Caco-2 (cell line): ENCODE results near the gene ING3. TPM values are rescaled to one million over a fixed set of nuclear protein-coding genes. Genes with fewer than 3 reads are reported as not detected.

Experiments
- BruUV-seq: library from RNA; stranded (reverse); fragments of 400-500 nt; replicated peaks from 2 replicates; lab custom pipeline; 2021; lab: Mats Ljungman, UMichigan
- CTCF ChIA-PET: fragments of 300-600 bp; sonication (Branson Sonifier 250); formaldehyde crosslinking; loops from one replicate; lab custom pipeline; 2022; ENCODE audit warnings: antibody characterized with exemption; lab: Charles Lee
- POLR2A ChIA-PET: fragments of 300-600 bp; sonication (Branson Sonifier 250); formaldehyde crosslinking; loops from one replicate; lab custom pipeline; 2022; ENCODE audit warnings: antibody characterized with exemption; lab: Charles Lee
- DNase-seq, 2 experiments: peaks; one replicate each; pipeline versions ENCODE4 v3.0.0 to v3.0.0-alpha.2; 2020 to 2022
- H3K27me3 ChIP-seq: replicated peaks from 2 replicates; pipeline ENCODE4 v1.6.0; 2011; ENCODE audit warnings: low read length; ENCODE audit not compliant: control insufficient read depth, insufficient read depth
- H3K36me3 ChIP-seq: 2 replicates; pipeline ENCODE4 v1.5.1; 2011; ENCODE audit warnings: low read length; ENCODE audit not compliant: control insufficient read depth, insufficient read depth
- H3K4me1 ChIP-seq: fragments of 250-450 bp; sonication (Bioruptor Pico); 2 replicates; pipeline ENCODE4 v1.5.1; 2020; ENCODE audit warnings: mild to moderate bottlenecking
- H3K4me3 ChIP-seq: 2 replicates; pipeline ENCODE4 v1.5.1; 2011; ENCODE audit warnings: low read depth, mild to moderate bottlenecking, control low read depth, low read length
- H3K9me3 ChIP-seq: fragments of 250-450 bp; sonication (Bioruptor Pico); 2 replicates; pipeline ENCODE4 v1.5.1; 2020; ENCODE audit warnings: mild to moderate bottlenecking, moderate library complexity
- H3K27ac Mint-ChIP-seq: one replicate; pipeline ENCODE4 v1.8.0; 2022; ENCODE audit warnings: mixed read lengths; ENCODE audit not compliant: unreplicated experiment
- H3K27me3 Mint-ChIP-seq: one replicate; pipeline ENCODE4 v1.8.0; 2022; ENCODE audit warnings: mixed read lengths; ENCODE audit not compliant: insufficient read depth, unreplicated experiment
- H3K36me3 Mint-ChIP-seq: one replicate; pipeline ENCODE4 v1.8.0; 2022; ENCODE audit warnings: mild to moderate bottlenecking, mixed read lengths; ENCODE audit not compliant: insufficient read depth, unreplicated experiment
- H3K4me1 Mint-ChIP-seq: one replicate; pipeline ENCODE4 v1.8.0; 2022; ENCODE audit warnings: low read depth, mixed read lengths; ENCODE audit not compliant: unreplicated experiment
- H3K4me3 Mint-ChIP-seq: one replicate; pipeline ENCODE4 v1.8.0; 2022; ENCODE audit warnings: mild to moderate bottlenecking, moderate library complexity, mixed read lengths; ENCODE audit not compliant: unreplicated experiment
- H3K9me3 Mint-ChIP-seq: one replicate; pipeline ENCODE4 v1.8.0; 2022; ENCODE audit warnings: mixed read lengths; ENCODE audit not compliant: unreplicated experiment
- intact Hi-C: fragments of 100-400 bp; cut with micrococcal nuclease; formaldehyde crosslinking; loops from one replicate; pipeline ENCODE4 v1.10.0; 2022; ENCODE audit not compliant: unreplicated experiment
- total RNA-seq: library from RNA; stranded (reverse); gene quantifications from 2 replicates; pipeline ENCODE4 v1.2.3, GENCODE V29; 2022
- TF ChIP-seq, protein P1 (sequence below), 2 experiments: fragments of 200-600 bp in 1 of 2; IDR thresholded peaks; 1 replicate in 1 of 2; 2 replicates in 1 of 2; pipeline versions ENCODE4 v1.5.1 to v1.8.0; 2011 to 2022; ENCODE audit warnings: antibody characterized with exemption in 1 of 2, control low read depth in 1 of 2, inconsistent platforms in 1 of 2, low read depth in 1 of 2, low read length in 1 of 2, mild to moderate bottlenecking in 1 of 2, moderate library complexity in 1 of 2; ENCODE audit not compliant: insufficient read depth in 1 of 2, severe bottlenecking in 1 of 2, unreplicated experiment in 1 of 2

ING3 gene
- total RNA-seq, 1 experiment from 2014 or later: 14.6 TPM

DNA sequence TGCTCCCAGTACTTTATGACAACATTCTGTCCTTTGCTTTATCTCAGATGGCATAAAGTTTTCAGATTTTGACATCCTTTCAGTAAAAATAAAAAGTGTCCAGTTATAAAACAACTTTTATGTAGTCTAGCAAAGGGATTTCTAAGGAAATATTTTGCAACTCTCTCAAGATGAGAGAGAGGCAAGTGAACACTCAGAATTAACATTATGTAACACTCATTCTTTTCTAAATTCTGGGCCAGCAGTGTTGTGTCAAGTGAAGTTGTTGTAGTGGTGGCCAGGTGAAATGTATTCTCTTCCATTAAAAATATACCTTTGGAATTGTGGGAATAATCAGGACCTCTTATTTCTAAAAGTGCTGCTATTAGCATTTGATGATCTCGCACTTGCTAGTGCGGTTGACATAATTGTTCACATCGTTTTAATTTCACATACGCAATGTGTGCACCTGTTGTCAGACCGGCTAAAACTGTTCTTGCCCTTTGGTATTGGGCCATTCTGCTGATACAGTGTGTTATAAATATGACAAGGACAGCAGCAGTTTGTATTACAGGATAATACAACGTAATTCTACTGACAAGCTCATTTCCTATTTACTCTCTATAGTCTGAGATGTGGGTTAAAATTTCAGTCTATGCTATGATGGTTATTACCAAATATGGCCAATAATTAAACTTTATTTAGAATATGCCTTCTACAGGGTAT lies 61.7 kb downstream of the ING3 start:
- no peaks in the 10 kb centered on the region for H3K36me3 Mint-ChIP-seq
- H3K4me3 ChIP-seq: no peak overlapping the region
- no peak overlapping the region for H3K4me3 Mint-ChIP-seq
- intact Hi-C loops: no loop called here
- no peaks in the 10 kb centered on the region for H3K27me3 ChIP-seq
- no peaks in the 10 kb centered on the region for H3K27me3 Mint-ChIP-seq
- TF ChIP-seq, protein P1, sequence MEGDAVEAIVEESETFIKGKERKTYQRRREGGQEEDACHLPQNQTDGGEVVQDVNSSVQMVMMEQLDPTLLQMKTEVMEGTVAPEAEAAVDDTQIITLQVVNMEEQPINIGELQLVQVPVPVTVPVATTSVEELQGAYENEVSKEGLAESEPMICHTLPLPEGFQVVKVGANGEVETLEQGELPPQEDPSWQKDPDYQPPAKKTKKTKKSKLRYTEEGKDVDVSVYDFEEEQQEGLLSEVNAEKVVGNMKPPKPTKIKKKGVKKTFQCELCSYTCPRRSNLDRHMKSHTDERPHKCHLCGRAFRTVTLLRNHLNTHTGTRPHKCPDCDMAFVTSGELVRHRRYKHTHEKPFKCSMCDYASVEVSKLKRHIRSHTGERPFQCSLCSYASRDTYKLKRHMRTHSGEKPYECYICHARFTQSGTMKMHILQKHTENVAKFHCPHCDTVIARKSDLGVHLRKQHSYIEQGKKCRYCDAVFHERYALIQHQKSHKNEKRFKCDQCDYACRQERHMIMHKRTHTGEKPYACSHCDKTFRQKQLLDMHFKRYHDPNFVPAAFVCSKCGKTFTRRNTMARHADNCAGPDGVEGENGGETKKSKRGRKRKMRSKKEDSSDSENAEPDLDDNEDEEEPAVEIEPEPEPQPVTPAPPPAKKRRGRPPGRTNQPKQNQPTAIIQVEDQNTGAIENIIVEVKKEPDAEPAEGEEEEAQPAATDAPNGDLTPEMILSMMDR (IDR thresholded peaks at IDR 0.05; ENCODE audit: insufficient read depth in 1 of 2, low read depth in 1 of 2, low read length in 1 of 2, severe bottlenecking in 1 of 2, unreplicated experiment in 1 of 2): no peak
- no peaks in the 10 kb centered on the region for H3K9me3 ChIP-seq
- ChIA-PET POLR2A (no interaction called here), CTCF (no interaction called here)
- H3K4me1 ChIP-seq: no peaks in the 10 kb centered on the region
- H3K4me1 Mint-ChIP-seq: no peaks in the 10 kb centered on the region
- BruUV-seq: no TSS peak
- no peak overlapping the region for H3K27ac Mint-ChIP-seq
- DNase-seq: no peak
- H3K36me3 ChIP-seq: no peaks in the 10 kb centered on the region
- H3K9me3 Mint-ChIP-seq: no peaks in the 10 kb centered on the region

- no peak overlapping the region for H3K27ac Mint-ChIP-seq
Measured at GRCh38 chr7:121012919-121013318, 62.3 kb downstream of the ING3 start.

GRCh38 chr7:121015560-121015959 lies 65.0 kb downstream of the ING3 start:
- TF ChIP-seq, protein P1 (IDR thresholded peaks at IDR 0.05; ENCODE audit: insufficient read depth in 1 of 2, low read depth in 1 of 2, low read length in 1 of 2, severe bottlenecking in 1 of 2, unreplicated experiment in 1 of 2): no peak
- Histone ChIP-seq H3K4me3 (no peak overlapping the region), H3K4me1 (peaks cover 2% of the 10 kb centered on the region; the same call in 1 of the 2 replicates), H3K36me3 (no peaks in the 10 kb centered on the region), H3K9me3 (no peaks in the 10 kb centered on the region), H3K27me3 (no peaks in the 10 kb centered on the region)
- H3K36me3 Mint-ChIP-seq: no peaks in the 10 kb centered on the region
- H3K9me3 Mint-ChIP-seq: no peaks in the 10 kb centered on the region
- intact Hi-C loops: no loop called here
- no TSS peak for BruUV-seq
- no peaks in the 10 kb centered on the region for H3K27me3 Mint-ChIP-seq
- no peak overlapping the region for H3K27ac Mint-ChIP-seq
- no peak for DNase-seq
- no peaks in the 10 kb centered on the region for H3K4me1 Mint-ChIP-seq
- no peak overlapping the region for H3K4me3 Mint-ChIP-seq
- ChIA-PET POLR2A (no interaction called here), CTCF (no interaction called here)

More at GRCh38 chr7:121012919-121013318, 62.3 kb downstream of the ING3 start:
- ChIA-PET POLR2A (no interaction called here), CTCF (no interaction called here)
- no peak overlapping the region for H3K4me3 Mint-ChIP-seq
- H3K4me1 Mint-ChIP-seq: no peaks in the 10 kb centered on the region
- H3K9me3 Mint-ChIP-seq: no peaks in the 10 kb centered on the region
- no peak for DNase-seq
- Histone ChIP-seq H3K36me3 (no peaks in the 10 kb centered on the region), H3K27me3 (no peaks in the 10 kb centered on the region), H3K9me3 (no peaks in the 10 kb centered on the region), H3K4me1 (no peaks in the 10 kb centered on the region), H3K4me3 (no peak overlapping the region)
- TF ChIP-seq, protein P1 (IDR thresholded peaks at IDR 0.05; ENCODE audit: insufficient read depth in 1 of 2, low read depth in 1 of 2, low read length in 1 of 2, severe bottlenecking in 1 of 2, unreplicated experiment in 1 of 2): no peak
- intact Hi-C loops: no loop called here
- H3K27me3 Mint-ChIP-seq: no peaks in the 10 kb centered on the region
- H3K36me3 Mint-ChIP-seq: no peaks in the 10 kb centered on the region
- BruUV-seq: no TSS peak
